NCI-H345 (cell line): ENCODE measurements around the gene SLC22A8.
"Not testable (repeated sequence)": the region's sequence is repeated elsewhere in the genome, so short reads cannot be mapped to it uniquely, and the experiment has no call there.

Experiments
- DNase-seq: peaks from one replicate; lab custom pipeline; 2025; lab: John Stamatoyannopoulos, UW

Gene SLC22A8

DNA sequence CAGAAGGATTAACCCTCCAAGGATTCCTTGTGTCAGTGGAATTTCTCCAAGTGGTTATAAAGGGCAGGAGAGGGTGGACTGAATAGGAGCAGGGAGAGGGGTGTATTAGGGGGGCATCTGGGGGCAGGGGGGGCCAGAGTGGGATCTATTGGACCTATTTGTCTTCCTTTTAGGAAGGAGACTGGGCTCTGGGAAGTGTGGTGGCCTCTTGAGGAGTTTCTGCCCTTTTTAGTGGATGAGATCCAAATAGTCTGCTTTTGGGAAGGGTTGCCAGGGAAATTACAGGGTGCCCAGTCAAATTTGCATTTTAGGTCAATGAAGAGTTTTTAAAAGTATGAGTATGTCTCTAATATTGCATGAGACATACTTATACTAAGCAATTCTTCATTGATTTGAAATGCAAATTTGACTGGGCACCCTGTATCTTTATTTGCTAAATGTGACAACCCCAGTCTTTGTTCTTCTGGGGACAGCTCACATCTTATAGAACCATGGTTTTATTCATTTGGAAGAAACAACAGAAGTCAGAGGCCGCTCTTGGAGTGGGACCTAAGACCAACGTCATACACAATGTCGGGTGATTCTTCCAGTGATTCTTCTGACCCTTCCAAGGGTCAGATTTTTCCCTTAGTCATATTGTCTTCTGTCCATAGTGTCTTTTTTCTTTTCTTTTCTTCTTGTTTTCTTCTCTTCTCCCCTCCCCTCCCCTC lies 30.4 kb downstream of the SLC22A8 start:
- no peak for DNase-seq

DNA sequence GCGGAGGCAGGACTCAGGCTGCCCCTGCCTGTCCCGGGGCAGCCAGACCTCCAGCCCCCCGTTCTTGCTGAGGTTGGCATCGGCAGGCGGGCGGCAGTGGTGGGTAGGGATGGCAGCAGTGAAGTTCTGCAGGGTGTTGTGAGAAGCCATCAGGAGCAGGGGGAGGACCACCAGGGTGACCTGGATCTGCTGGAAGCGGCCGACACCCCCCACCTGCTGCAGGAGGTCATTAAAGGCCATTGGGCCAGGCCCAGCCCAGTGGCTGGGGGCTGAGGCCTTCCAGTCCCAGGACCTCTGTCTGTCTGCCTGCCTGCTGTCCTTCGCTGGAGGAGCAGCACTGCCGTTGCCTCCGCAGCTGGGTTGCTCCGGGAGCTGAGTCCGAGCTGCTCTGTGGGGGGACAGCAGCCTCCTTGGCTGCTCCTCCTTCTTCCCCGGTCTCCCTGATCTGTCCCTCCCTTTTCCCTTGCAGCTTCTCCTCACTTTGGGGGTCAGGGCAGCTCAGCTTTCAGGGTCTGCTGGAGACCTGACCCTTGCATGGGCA lies 31.1 kb downstream of the SLC22A8 start, which contains the start of gene SLC22A6:
Gene SLC22A6 (minus strand): TSS at position 517 of the 541 bp plus-strand sequence. CDS start 277 bp downstream, at position 240.
- no peak for DNase-seq

DNA sequence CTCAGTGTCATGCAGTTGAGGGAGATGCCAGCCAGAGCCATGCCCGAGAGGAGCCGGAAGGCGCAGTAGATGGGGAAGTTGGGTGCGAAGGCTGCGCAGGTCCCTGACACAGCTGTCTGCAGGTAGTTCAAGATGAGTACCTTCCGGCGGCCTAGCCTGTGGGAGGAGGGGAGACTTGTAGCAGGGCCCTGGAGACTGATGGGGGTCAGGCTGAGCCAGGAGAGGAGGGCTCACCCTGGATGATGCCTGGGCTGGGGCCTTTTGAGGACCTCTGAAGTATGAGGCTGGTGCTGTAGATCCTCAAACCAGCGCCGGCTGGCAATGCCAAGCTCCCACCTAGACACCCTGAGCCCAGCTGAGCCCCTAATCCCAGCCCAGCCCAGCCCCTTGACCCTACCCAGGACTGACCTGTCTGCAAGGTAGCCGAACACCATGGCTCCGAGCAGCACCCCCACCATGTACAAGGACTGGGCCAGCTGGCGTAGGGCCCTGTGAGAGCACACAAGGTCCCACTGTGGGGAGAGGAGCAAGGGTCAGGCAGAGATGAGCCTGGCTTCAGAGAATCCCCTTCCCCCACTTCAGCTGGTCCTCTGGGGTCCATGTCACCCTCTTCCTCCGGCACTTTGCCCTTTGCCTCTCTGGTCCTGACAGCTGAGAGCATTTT lies 32.0 kb downstream of the SLC22A8 start:
- no peak for DNase-seq

DNA sequence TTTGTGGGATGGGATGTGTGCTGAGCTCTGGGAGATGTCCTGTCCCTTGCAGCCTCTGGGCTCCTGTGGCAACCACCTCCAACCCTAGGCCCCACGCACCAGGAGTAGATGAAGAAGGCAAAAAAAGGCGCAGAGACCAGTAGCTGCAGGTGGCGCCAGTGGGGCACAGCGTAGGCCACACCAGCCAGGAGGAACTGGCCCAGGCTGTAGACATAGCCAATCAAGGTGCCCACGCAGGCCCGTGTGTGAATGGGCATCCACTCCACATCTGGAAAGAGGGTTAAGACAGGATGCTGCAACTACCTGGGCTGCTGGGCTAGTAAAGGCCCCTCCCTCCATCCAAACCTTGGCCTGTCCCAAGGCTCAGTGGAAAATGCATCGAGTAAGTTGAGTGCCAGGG lies 33.9 kb downstream of the SLC22A8 start:
- no peak for DNase-seq

DNA sequence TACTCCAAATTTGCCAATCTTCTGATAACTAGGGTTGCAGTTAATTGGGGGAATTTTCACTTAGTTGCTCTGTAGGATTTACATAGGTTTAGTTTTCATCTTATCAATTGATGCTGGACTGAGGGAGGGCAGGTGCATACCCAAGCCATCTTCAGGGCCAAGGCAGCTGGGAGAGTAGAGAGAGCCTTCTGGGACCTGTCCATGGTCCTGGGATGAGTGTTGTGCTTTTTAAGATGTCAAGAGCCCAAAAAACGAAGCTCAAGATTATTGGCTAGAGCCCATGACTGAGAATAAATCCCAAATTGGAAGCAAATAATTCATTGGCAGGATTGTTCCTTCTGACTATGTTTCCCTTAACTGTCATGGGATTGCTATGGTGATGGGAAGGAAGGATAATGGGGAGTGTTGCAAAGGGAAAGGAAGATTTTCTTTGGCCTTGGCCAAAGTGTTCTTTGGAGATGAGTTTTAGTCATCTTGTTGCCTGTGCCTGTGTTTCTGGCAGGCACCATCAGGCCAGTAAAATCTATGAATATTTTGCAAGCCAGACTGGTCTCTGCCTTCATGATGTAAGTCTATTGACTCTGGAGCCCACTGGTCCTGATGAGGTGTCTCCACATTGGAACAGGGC lies 35.4 kb downstream of the SLC22A8 start:
- DNase-seq, result no peak

DNA sequence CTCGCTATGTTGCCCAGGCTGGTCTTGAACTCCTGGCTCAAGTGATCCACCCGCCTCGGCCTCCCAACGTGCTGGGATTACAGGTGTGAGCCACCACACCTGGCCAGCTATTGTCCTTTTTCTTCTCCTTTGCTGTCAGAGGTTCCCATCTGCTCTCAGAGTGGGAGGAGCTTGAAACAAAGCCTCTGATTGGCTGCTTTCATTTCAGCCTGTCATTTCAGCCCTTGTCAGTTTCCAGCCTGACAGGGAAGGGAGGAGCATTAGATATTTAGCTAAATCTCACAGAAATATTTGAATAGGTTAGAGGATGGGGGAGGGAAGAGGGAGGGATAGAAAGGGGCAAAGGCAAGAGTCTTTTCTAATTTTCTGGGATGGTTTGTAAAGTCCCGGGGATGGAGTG lies 39.5 kb downstream of the SLC22A8 start:
- no peak for DNase-seq

DNA sequence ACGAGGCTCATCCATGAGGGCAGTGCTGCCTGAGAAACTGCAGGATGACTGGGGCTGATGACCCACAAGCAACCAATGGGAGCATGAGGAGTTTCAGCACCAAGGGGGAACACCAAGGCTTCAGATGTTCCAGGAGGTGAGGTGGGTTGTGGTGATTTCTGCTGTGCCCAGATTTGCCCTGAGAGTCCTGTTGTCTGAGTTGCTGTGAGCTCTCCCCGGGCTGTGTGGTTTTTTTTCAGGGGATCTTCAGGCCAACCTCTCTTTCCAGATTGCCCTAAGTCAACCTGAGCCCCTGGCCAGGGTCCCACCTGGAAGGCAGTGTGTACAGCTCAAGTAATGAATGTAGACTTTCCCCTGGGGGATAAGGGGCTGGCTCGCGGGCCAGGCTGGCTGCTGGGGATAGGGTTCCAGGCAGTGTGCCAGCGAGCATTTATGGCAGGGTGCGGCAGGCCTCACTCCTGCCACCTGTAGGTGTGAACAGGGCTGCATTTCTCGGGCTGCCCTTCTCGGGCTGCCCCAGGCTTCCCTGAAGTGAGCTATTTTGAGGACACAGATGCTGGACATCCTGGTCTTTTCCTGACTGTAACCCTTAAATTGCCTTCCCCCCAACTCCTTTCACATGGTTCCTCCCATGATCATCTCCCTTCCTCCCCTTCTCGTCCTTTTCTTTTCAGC lies 40.7 kb downstream of the SLC22A8 start:
- peak; percentile 76 for DNase-seq

DNA sequence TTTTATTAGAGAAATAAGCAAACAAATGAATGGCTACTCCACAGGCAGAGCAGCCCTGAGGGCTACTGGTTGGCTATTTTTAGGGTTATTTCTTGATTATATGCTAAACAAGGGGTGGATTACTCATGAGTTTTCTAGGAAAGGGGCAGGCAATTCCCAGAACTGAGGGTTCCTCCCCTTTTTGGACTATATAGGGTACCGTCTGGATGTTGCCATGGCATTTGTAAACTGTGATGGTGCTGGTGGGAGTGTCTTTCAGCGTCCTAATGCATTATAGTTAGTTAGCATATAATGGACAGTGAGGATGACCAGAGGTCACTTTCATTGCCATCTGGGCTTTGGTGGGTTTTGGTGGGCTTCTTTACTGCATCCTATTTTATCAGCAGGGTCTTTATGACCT lies 50.1 kb downstream of the SLC22A8 start:
- no peak for DNase-seq

DNA sequence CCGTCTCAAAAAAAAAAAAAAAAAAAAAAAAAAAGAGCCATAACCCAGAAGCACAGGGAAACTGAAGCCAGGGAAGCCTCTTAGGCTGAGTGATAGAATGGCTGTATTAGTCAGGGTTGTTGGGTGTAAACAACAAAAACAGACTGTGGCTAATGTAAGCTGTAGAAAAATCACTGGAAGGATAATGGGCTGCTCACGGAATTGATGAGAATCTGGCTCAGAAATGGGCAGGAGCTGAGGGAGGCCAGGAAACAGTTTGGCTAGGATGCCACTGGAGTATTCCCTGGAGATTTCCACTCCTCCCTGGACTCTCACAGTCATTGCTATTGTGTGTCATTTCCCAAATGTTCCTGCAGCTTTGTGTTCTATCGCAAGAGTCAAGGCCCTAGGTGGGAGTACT lies 53.2 kb downstream of the SLC22A8 start:
- no peak for DNase-seq

DNA sequence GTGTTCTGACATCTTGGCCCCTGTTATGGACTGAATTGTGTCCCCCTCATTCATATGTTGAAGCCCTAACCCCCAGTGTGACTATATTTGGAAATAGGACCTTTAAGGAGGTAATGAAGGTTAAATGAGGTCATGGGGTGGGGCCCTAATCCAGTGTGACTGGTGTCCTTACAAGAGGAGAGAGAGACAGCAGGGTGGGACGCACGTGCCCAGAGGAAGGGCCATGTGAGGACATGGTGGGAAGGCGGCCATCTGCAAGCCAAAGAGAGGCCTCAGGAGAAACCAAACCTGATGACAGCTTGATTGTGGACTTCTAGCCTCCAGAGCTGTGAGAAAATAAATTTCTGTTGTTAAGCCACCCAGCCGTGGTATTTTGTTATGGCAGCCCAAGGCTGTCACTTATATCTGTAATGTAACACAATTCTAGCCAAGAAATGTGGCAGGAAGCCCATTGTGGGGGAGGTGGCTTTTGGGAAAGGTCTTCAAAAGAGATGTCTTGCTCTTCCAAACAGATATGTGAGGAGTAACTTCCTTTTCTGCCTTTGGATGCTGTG lies 54.5 kb downstream of the SLC22A8 start:
- no peak for DNase-seq

DNA sequence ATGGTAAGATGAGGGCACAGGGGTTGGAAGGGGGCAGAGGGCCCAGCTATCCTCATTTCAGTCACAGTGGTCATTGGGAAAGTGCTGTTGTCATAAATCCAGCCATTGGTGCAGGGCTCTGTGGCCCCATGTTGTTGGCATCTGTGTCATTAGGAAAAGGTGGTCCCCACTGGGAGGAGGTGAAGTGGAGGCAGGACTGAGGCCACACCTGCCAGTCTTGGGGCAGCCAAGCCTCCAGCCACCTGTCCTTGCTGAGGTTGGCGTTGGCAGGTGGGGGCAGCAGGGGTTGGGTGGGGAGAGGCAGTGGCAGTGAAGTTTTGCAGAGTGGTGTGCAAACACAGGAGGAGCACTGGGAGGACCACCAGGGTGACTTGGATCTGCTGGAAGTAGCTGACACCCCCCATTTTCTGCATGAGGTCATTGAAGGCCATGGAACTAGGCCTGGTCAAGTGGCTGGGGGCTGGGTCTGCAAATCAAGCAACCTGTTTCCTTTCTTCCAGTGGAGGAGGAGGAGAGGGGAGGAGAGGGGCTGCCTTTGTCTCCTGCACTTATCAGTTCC lies 56.1 kb downstream of the SLC22A8 start:
- no peak for DNase-seq

DNA sequence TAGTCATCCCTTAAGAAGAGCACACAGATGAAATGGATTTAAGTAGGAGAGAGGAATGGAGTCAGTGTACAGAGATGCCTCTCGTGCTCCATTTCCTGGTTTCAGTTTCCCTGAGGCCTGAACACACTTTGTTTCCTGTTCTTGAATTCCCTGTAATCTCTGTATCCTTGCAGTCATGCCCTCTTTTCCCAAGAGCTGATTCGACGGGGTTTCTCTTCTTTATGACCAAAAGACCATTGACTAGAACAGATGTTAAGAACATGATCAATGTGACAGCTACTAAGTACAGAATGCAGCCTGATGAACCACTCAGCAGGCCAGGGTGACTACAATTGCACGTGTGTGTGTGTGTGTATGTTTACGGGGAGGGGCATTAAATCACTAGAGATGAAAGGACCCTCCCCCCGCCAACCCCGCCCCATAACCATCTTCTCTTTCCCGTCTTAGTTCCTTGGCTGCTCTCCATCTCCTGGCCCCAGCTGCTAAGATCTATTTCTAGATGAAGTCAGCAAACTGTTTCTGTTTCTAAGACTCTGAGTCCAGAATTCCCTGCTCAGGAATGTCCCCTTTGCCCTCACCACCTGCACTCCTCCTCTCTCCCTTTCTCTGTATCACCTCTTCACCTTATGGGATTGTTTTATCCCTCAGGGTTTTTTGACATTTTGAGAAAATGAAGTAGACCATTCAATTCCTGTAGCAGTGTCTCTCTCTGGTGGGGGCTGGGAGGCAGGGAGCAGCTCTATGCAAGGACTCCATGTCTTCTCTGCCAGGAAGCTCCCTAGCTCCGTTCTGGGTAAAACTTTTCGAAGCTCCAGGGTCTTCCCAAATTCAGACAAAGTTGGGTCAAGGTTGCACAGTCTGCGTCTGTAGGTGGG lies 56.9 kb downstream of the SLC22A8 start:
- DNase-seq, result no peak

DNA sequence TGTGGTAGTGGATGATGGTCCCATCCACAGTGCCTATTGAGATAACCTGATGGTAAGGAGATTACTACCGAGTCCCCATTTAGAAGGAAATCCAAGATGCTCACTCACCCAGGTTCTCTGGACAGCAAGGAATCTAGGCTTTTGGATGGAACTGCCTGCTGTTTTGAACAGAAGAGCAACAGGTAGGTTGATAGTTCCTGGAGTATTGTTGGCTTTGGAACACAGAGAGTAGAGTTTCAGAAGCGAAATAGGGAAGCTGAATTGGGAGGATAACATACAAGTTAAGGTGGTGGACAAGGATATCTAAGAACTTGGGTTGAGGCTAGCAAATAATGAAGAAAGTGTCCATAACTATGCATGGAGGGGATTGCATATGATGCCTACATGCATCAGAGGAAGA lies 58.5 kb downstream of the SLC22A8 start:
- DNase-seq, result no peak

DNA sequence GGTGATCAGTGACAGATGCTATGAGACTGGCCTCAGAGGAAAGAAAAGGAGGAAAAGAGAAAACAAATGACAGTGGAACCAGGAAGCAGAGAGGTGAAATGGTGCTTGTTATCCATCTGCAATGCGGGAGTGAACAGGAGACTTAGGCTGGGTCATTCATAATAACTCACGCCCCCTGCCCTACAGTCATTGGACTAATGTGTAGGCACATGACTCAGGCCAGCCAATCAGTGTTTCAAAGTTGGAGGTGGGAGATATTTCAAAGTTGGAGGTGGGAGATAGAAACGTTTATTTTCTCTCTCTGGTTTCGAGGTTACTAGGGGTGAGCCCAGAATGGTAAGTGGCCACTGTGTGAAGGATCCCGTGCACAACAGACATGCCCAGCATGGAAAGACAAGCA lies 61.2 kb downstream of the SLC22A8 start:
- DNase-seq, result no peak

DNA sequence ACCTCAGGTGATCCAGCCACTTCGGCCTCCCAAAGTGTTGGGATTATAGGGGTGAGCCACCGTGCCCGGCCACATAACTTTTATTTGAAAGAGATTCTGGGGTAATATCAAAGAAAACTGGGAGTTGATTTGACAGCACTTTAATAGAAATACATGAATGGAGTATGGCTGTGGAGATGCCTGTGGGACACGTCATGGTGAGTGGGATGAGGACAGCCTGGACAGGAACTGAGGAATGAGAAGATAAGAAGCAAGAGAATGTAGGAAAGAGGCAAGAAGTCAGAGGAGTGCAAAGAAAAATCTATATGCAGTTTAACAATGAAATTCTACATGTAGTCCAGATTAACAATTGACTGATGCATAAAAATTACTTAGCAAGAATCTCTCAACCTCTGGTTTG lies 61.8 kb downstream of the SLC22A8 start:
- no peak for DNase-seq

DNA sequence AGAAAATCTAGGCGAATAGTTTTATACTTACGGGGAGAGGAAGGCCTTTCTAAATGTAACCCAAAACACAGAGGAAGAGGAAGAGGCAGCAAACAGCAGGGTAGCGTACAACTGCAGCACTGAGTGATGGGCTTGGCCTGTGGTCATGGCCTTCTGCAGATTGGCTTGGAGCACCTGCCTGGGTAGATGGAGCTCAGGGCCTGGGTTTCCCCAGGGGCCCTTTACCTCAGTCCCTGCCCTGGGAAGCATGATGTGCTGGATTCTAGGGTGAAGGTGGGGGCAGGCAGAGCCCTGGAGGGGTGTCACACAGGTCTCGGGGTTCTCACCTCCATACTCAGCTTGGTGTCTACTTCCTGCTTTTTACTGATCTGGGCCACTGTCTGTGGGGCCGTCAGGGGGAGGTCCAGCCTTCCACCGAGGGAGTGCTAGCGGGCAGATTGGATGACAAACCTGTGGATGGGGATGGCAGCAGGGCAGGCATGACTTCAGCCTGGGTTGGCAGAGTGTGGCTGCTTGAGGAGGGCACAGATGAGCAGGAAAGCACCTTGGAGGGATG lies 66.8 kb downstream of the SLC22A8 start:
- DNase-seq, result no peak

DNA sequence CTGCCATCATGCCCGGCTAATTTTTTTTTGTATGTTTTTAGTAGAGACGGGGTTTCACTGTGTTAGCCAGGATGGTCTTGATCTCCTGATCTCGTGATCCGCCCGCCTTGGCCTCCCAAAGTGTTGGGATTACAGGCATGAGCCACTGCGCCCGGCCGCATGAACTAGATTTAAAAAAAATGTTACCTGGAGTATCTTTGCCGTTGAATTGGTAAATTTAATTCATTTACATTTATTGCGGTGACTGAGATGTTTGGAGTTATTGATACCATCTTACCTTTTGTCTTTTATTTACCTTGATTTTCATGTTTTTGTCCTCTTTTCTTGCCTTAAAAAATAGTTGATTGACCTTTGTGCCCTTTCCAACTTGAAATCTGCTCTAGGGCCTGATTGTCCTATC lies 70.1 kb downstream of the SLC22A8 start:
- DNase-seq, result not testable (repeated sequence)
